Measurements from ENCODE around the gene RFX2.
"Not testable (repeated sequence)": the region's sequence is repeated elsewhere in the genome, so short reads cannot be mapped to it uniquely, and the experiment has no call there.

The RFX2 gene

DNA sequence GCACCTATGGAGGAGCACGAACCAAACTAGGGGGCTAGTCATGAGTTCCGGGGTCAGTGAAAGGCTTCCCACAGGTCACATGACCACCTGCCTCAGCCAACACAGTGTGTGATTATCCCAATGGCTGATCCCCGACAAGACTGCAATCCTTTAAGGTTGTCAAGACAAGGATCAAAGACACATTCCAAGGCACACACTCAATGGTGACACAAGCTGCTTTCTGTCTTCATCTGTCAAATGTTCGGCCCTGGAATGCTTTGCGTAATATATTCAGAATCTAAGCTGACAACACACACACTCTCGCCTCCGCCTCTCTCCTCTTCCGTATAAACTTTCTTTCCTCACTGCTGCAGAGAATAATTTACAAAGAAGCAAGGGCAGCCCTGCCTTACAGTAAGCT is 144.1 kb downstream of the RFX2 start:
- H3K9me3 ChIP-seq (ENCODE audit: control insufficient read depth, insufficient read depth, low read length): no peaks in the 10 kb centered on the region
- peaks cover 41% of the 10 kb centered on the region for H3K36me3 ChIP-seq (ENCODE audit: control insufficient read depth, low read length)
- H3F3A ChIP-seq (ENCODE audit: control insufficient read depth, insufficient read depth): no peaks in the 10 kb centered on the region
- no peak overlapping the region for H3K4me2 ChIP-seq (ENCODE audit: low read length)
- TF ChIP-seq, protein P1, sequence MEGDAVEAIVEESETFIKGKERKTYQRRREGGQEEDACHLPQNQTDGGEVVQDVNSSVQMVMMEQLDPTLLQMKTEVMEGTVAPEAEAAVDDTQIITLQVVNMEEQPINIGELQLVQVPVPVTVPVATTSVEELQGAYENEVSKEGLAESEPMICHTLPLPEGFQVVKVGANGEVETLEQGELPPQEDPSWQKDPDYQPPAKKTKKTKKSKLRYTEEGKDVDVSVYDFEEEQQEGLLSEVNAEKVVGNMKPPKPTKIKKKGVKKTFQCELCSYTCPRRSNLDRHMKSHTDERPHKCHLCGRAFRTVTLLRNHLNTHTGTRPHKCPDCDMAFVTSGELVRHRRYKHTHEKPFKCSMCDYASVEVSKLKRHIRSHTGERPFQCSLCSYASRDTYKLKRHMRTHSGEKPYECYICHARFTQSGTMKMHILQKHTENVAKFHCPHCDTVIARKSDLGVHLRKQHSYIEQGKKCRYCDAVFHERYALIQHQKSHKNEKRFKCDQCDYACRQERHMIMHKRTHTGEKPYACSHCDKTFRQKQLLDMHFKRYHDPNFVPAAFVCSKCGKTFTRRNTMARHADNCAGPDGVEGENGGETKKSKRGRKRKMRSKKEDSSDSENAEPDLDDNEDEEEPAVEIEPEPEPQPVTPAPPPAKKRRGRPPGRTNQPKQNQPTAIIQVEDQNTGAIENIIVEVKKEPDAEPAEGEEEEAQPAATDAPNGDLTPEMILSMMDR (IDR thresholded peaks at IDR 0.05; ENCODE audit: low read depth, low read length, poor library complexity, severe bottlenecking): no peak
- TF ChIP-seq EZH2phosphoT487 (IDR thresholded peaks at IDR 0.05; ENCODE audit: borderline replicate concordance, low read length): no peak
- no peaks in the 10 kb centered on the region for H3K9me2 ChIP-seq (replicated peaks; ENCODE audit: control insufficient read depth, low read length)
- H3K4me3 ChIP-seq (ENCODE audit: low read length): no peak overlapping the region
- no peak overlapping the region for H3K27ac ChIP-seq (ENCODE audit: low read depth, low read length)
- H4K20me1 ChIP-seq (ENCODE audit: control insufficient read depth, insufficient read depth, low read depth, low read length): peaks cover 48% of the 10 kb centered on the region
- H3K79me2 ChIP-seq (ENCODE audit: control insufficient read depth, low read length): peaks cover 100% of the 10 kb centered on the region
- H3K27me3 ChIP-seq (ENCODE audit: control insufficient read depth, low read length): no peaks in the 10 kb centered on the region
- H3K4me1 ChIP-seq (ENCODE audit: control insufficient read depth, low read length): peaks cover 32% of the 10 kb centered on the region

DNA sequence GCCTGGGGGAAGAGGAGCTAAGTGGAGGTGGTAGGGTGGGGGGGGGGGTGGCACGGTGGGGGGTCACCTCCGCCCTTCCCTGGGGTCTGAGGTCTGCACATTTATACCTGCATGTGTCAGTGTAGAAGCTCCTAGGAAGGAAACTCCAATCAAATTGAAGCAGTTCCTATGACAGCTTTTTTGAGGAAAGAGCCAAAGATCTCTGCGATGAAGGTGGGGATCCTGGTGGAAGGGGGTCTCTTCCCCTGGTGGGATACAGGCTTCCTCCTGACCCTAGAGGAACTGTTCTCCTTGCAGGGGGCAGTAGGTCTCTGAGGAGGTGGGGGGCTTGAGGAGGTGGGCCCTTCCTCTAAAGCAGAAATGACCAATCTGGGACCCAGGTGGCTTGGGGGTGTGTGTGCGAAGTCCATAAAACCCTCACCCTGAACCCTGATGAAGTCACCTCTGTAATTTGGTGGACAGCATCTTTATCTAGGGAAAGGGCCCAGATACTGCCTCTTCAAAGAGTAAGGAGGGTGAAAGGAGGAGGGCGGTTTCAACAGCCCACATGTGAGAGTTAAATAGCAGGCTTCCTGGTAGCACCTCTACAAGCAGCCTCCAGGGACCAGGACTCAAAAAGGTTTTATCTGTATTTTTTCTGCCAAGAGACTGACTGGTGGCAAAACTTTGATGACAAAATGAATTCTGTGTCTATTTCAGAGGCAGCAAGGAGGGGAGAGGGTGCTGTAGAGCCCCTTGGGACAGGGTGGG is 145.3 kb downstream of the RFX2 start:
- no peak overlapping the region for H3K27ac ChIP-seq (ENCODE audit: low read depth, low read length)
- H3K9me3 ChIP-seq (ENCODE audit: control insufficient read depth, insufficient read depth, low read length): no peaks in the 10 kb centered on the region
- no peak overlapping the region for H3K4me2 ChIP-seq (ENCODE audit: low read length)
- no peak for TF ChIP-seq EZH2phosphoT487 (IDR thresholded peaks at IDR 0.05; ENCODE audit: borderline replicate concordance, low read length)
- TF ChIP-seq, protein P1 (IDR thresholded peaks at IDR 0.05; ENCODE audit: low read depth, low read length, poor library complexity, severe bottlenecking): no peak
- no peaks in the 10 kb centered on the region for H3K9me2 ChIP-seq (replicated peaks; ENCODE audit: control insufficient read depth, low read length)
- H4K20me1 ChIP-seq (ENCODE audit: control insufficient read depth, insufficient read depth, low read depth, low read length): peaks cover 56% of the 10 kb centered on the region
- peaks cover 32% of the 10 kb centered on the region for H3K4me1 ChIP-seq (ENCODE audit: control insufficient read depth, low read length)
- no peaks in the 10 kb centered on the region for H3F3A ChIP-seq (ENCODE audit: control insufficient read depth, insufficient read depth)
- no peaks in the 10 kb centered on the region for H3K27me3 ChIP-seq (ENCODE audit: control insufficient read depth, low read length)
- peaks cover 48% of the 10 kb centered on the region for H3K36me3 ChIP-seq (ENCODE audit: control insufficient read depth, low read length)
- no peak overlapping the region for H3K4me3 ChIP-seq (ENCODE audit: low read length)
- peaks cover 100% of the 10 kb centered on the region for H3K79me2 ChIP-seq (ENCODE audit: control insufficient read depth, low read length)

DNA sequence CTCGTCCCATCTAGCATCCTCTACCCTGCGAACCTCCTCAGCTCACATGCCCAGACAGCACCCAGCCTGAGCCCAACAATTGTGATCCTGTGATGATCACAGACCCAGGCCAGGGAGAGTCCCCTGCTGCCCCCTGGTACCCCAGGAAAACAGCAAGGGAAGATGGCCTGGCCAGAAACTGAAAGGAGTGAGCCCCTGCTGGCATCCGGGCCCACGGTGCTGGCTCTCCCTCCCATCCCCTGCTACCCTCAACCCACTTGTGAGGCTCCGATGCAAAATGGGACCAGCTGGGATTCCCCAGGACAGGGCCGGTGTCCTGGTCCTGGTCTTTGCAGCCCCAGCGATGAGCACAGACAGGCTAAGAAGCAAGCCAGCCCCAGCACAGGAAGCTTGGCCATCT is 146.4 kb downstream of the RFX2 start:
- Histone ChIP-seq H3K9me3 (ENCODE audit: control insufficient read depth, insufficient read depth, low read length) (no peaks in the 10 kb centered on the region), H3K27ac (ENCODE audit: low read depth, low read length) (no peak overlapping the region), H4K20me1 (ENCODE audit: control insufficient read depth, insufficient read depth, low read depth, low read length) (peaks cover 58% of the 10 kb centered on the region), H3K4me1 (ENCODE audit: control insufficient read depth, low read length) (peaks cover 23% of the 10 kb centered on the region), H3K36me3 (ENCODE audit: control insufficient read depth, low read length) (peaks cover 51% of the 10 kb centered on the region), H3K79me2 (ENCODE audit: control insufficient read depth, low read length) (peaks cover 100% of the 10 kb centered on the region), H3F3A (ENCODE audit: control insufficient read depth, insufficient read depth) (no peaks in the 10 kb centered on the region), H3K27me3 (ENCODE audit: control insufficient read depth, low read length) (no peaks in the 10 kb centered on the region), H3K4me3 (ENCODE audit: low read length) (no peak overlapping the region), H3K4me2 (ENCODE audit: low read length) (no peak overlapping the region), H3K9me2 (replicated peaks; ENCODE audit: control insufficient read depth, low read length) (no peaks in the 10 kb centered on the region)
- TF ChIP-seq EZH2phosphoT487 (IDR thresholded peaks at IDR 0.05; ENCODE audit: borderline replicate concordance, low read length): no peak
- TF ChIP-seq, protein P1 (IDR thresholded peaks at IDR 0.05; ENCODE audit: low read depth, low read length, poor library complexity, severe bottlenecking): no peak

DNA sequence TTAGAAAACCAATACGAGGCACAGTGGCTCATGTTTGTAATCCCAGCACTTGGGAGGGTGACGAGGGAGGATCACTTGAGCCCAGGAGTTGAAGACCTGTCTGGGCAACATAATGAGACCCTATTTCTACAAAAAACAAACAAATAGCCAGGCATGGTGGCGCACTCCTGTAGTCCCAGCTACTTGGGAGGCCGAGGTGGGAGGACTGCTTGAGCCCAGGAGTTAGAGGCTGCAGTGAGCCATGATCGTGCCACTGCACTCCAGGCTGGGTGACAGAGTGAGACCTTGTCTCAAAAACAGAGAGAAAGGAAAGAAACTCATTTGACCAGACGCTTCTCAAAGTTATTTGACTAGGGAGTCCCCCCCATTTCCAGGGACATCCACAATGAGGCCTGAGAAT is 147.0 kb downstream of the RFX2 start:
- peaks cover 17% of the 10 kb centered on the region for H3K4me1 ChIP-seq (ENCODE audit: control insufficient read depth, low read length)
- not testable (repeated sequence) for H3K27ac ChIP-seq (ENCODE audit: low read depth, low read length); H3K4me3 ChIP-seq (ENCODE audit: low read length); H3K9me3 ChIP-seq (ENCODE audit: control insufficient read depth, insufficient read depth, low read length); H3K9me2 ChIP-seq (replicated peaks; ENCODE audit: control insufficient read depth, low read length); H3K4me2 ChIP-seq (ENCODE audit: low read length); H3F3A ChIP-seq (ENCODE audit: control insufficient read depth, insufficient read depth); H3K27me3 ChIP-seq (ENCODE audit: control insufficient read depth, low read length)
- H3K79me2 ChIP-seq (ENCODE audit: control insufficient read depth, low read length): peaks cover 100% of the 10 kb centered on the region
- peaks cover 58% of the 10 kb centered on the region for H4K20me1 ChIP-seq (ENCODE audit: control insufficient read depth, insufficient read depth, low read depth, low read length)
- H3K36me3 ChIP-seq (ENCODE audit: control insufficient read depth, low read length): peaks cover 52% of the 10 kb centered on the region

Data from DOHH2 (cell line).